Ovary (tissue), 3 donors: ENCODE data around the gene EXOSC7.

Experiments used
- CTCF ChIP-seq, 3 donors: fragments of 450-650 bp in 2 of 3; fragments of 200-600 bp in 1 of 3; IDR thresholded peaks; one replicate each; pipeline versions ENCODE4 v1.5.1 to v1.8.0; 2016 to 2022; ENCODE audit warnings: antibody characterized with exemption in 3 of 3, mild to moderate bottlenecking in 1 of 3
- POLR2A ChIP-seq: fragments of 450-650 bp; IDR thresholded peaks from one replicate; pipeline ENCODE4 v1.6.1; 2017; ENCODE audit warnings: antibody characterized with exemption, mild to moderate bottlenecking, moderate library complexity
- donor health status: DM: no; HTN: no; CAD: no.

DNA sequence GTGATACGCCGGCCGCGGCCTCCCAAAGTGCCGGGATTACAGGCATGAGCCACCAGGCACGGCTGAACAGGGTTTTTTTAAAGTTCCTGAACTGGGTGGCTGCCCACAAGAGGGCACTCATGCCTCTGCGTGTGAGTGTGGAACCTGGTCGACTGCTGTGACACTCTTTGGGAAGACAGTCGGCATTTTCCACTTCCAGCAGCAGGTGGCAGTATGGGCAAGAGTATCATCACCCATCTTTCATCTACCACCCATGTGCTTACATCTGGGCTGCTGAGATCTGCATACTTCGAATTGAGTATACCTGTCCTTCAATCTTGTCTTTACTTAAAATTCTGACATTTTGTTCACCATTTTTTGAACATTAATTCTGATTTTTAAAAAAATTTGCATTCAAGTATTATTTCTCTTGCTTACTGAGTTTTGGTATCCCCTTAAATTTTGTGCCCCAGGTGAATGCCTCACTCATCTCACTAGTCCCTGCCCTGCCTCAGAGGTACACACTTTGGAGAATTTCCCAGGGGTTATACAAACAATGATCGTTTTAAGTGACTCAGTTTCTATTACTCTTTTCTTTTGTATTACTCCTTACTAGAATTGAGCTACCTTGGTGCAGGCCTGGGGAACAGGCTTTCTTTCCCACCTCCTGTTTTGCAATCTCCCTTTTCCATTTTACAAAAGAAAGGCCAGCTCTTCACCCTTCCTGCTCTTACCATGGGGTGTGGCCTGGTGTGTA lies 61.8 kb downstream of the EXOSC7 start:
- TF ChIP-seq CTCF (IDR thresholded peaks at IDR 0.05), result peak; percentile 60 to 79 (median 73)
- no peak for TF ChIP-seq POLR2A
